Measurements from ENCODE around the gene CDV3.
"Not testable (repeated sequence)": the region's sequence is repeated elsewhere in the genome, so short reads cannot be mapped to it uniquely, and the experiment has no call there.

CDV3 gene, protein sequence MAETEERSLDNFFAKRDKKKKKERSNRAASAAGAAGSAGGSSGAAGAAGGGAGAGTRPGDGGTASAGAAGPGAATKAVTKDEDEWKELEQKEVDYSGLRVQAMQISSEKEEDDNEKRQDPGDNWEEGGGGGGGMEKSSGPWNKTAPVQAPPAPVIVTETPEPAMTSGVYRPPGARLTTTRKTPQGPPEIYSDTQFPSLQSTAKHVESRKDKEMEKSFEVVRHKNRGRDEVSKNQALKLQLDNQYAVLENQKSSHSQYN

DNA sequence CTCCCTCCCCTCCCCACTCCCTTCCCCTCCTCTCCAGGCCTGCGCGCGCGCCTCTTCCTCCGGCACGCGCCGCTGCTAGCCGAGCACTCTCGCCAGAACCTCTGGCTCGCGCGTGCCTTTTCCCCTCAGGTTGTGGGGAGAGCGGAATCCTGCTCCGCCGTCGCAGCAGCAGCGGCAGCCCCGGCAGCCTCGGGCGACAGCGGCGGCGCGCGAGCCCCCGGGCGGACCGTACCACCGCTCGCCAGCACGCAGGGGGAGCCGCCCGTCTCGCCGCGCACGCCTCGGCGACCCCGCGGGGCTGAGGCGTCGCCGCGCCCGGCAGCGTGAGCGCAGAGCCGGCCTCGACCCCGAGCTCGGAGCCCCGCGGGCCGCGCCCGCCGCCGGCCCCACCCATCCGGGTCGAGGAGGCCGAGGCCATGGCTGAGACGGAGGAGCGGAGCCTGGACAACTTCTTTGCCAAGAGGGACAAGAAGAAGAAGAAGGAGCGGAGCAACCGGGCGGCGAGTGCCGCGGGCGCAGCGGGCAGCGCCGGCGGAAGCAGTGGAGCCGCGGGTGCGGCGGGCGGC is at the start of gene CDV3:
Gene CDV3, plus strand, starts transcription at position 58 of the 566 bp plus-strand sequence. Its CDS starts 359 bp downstream, at position 417.
- no peak for DNase-seq

DNA sequence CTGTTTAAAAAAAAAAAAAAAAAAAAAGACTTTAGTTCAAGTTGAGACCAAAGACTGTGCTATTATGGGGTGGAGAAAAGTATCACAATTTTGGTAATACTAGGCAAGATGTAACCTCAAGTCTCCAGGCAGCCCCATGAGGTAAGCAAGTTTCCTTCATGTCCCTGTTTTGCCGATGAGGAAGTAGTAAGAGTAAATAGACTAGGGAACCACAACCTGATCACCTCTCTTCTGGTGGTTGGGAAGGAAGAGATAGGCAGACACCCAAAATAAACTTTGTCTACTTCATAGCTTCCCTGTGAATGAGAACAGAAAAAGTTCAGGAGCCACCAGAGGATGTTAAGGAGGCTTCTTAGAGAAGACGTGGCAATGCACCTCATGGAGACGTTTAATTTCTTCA is 49.7 kb upstream of the CDV3 start:
- DNase-seq: not testable (repeated sequence)

DNA sequence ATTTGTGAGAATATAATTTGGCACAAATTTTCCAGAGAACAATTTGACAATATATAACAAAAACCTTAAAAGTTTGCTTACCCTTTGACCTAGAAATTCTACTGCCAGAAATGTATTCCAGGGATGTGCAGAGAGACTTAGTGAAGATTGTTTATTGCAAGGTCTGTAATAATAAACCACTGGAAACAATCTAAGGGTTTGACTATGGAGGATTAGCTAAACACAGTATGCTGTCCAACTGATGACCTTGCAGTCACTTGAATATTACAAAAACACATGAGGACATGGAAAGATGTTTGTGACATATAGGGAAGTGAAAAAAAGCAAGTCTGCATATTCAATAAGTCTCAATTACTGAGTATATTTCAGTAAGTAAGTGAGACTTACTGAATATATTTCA is 48.1 kb upstream of the CDV3 start:
- no peak for DNase-seq

DNA sequence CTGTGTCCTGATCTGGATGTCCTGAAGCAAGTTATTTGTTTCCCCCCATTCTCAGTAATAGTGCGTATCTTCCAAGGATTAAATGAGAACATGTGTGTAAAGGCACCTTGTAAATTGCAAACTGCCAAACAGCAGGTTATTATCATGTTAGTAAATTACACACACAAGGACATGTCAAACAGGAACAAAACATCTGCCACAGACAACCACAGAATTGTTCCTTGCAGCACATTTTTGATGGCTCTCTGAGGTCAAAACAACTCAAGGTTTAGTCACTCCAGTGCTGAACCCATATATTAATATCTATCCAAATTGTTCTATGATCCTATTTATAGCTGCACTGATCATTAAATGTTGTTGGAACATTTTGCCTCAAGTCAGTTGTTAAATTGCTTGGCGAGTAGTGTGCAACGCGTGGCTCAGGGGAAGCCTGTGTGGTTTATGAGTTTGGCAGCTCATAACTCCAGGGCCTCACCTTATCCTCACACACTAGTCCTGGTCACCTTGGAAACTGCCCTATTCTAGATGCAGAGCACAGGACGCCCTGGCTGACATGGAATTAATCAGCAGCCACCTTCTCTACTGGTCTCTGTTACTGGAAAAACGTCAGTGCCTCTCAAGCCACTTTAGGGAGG is 46.3 kb upstream of the CDV3 start:
- DNase-seq: no peak

DNA sequence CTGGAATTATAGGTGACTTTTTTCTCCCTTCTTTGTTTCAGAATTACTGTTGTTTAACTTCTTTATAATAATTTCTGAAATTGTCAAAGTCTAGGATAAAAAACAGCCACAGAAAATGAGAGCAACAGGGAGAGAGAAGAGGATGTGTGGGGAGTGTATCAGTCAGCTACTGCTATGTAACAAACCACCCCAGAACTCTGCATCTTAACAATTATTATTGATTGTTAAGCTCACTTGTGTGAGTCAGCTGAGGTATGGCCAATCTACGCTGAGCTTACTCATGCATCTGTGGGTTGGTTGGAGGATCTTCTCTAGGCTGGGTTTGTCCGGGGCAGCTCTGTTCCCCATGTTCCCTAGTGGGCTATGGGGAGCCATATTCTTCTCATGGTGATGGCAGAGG is 43.7 kb upstream of the CDV3 start:
- DNase-seq: no peak

DNA sequence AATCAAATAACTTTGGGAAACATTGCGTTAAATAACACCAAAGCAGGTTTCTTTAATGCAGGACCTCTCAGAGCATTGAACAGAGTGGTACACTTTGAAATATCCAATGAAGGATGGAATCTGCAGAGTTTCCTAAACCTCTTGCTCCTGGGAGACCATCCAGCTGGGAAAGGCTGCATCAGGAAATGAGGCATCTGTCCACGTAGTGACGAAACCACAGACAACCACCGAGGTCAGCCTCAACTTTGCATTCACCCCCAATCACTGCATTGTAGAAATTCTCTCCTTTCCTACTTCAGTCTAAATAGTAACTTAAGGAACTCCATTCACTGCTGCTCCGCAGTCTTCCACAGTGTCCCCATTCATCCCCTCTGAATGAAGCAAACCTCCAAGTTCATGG is 41.5 kb upstream of the CDV3 start:
- no peak for DNase-seq

DNA sequence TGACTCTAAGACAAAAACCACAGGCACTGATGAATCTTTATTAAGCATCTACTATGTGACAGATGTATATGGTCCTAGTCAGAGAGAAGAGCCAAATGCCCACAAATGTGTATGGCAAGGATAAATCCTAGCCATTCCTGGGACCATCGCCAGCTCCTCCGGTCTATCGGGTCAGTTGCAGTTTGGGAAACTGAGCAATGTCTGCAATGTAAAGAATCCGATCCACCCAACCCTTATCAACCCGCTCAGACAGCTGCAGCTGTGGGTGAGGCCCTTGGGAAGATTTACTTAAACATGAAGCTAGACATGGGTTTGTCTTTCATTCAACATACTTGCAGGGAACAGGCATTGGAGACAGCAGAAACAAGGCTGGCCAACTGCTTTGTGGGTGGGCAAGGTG is 40.5 kb upstream of the CDV3 start:
- no peak for DNase-seq

DNA sequence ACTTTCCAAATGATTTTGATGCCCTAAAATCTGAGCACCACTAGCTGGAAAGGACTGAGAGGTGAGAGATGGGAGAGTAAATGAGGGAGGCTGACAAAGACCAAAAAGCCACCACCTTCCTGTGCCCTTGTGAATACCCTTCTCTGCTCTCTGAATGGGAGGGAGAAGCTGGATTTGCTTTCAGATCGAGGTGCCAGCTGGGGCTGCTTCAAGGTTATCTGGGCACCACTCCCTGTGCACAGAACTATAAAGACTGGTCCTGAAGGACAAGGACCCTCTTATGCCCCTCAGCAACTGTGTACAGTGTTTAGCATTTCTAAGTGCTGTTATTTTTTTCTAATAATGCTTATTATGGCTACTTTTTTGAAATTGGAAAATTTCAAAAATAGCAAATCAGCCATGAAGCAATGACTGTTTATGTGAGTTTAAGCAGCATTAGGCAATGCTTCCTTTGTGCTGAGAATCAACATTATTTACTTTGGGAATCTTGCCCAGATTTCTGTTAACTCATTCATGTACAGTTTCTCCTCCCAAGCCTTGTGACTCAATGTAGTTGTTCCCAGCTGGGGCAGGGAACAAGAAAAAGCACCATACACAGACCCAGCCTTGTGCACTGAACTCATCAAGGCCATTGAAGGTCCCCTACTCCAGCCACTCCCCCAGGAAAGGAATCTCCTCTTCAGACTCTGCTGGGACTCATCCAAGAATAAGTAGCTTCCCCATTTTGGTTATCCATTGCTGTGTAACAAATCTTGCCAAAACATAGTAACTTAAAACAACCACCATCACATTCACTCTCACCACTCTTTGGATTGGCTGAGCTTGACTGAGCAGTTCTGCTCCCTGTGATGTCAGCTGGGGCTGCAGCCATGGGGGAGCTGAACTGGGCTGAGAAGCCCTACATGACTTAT is 37.3 kb upstream of the CDV3 start:
- DNase-seq: no peak

DNA sequence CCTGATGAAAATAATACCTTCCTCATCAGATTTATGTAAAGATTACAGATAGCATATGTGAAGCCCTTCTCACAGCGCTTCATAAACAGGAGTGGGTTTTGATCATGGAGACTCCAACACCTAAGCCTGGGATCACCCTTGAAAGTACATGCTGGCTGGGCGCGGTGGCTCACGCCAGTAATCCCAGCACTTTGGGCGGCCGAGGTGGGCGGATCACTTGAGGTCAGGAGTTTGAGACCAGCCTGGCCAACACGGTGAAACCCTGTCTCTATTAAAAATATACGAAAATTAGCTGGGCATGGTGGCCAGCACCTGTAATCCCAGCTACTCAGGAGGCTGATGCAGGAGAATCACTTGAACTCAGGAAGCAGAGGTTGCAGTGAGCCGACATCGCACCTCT is 36.4 kb upstream of the CDV3 start:
- not testable (repeated sequence) for DNase-seq

DNA sequence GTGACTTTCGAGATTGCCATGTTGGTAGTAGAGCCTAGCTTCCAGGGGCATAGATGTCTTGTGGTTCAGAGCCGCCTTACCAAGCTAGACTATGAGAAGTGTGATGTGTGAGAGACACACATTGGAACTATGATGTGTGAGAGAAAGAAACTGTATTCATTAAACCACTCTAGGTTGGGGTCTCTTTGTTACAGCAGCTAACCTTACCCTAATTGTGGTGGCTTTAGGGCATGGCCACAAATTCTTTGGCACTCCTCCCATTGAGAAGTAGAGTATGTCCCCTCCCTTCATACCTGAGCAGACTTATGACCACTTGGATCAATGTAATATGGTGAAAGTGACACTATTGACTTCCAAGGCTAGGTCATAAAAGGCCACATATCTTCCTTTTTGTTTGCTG is 35.3 kb upstream of the CDV3 start:
- no peak for DNase-seq

DNA sequence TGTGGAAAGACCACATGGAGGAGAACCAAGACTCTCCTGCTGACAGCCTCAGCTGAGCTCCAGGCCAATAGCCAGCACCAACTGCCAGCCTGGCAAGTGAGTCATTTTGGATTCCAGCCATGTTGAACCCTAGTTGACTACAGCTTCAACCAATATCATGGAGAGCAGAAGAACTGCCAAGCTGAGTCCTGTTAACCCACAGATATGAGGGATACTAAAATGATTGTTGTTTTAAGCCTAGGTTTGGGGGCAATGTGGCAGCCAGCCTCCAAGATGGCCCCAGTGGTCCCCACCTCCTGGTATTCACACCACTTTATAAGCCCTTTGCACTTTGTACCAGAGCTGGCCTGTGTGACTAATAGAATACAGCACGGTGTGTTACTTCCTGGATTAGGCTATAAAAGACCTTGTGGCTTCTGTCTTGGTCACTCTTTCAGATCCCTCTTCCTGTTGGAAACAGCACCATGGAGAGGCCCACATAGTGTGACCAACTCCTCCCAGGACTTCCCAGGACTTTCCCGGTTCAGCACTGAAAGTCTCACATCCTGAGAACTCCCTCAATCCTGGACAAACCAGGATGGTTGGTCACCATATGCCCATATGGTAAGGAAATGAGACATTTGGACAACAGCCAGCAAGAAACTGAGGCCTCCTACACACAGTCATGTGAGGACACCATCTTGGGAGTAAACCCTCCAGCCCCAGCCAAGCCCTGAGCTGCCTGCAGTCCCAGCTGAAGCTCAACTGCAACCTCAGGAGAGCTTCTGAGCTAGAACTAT is 32.4 kb upstream of the CDV3 start:
- no peak for DNase-seq

DNA sequence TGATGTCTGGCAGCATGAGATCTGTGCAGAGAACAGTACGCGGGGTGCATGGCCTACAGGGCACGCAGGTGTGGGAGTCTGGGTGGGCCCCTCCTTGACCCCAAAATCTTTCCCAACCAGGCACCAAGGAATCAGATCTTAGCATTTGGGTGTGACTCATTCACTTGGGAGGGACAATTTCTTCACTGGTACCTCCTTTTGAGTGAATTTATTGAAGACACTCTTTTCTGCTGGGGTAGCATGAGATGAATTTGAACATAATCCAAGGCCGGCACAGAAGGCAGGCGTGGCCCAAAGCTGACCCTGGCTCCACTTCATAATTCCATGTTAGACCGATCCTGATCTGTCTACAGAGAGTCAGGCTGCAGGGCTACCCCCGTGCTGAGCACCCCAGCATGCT is 30.6 kb upstream of the CDV3 start:
- no peak for DNase-seq

DNA sequence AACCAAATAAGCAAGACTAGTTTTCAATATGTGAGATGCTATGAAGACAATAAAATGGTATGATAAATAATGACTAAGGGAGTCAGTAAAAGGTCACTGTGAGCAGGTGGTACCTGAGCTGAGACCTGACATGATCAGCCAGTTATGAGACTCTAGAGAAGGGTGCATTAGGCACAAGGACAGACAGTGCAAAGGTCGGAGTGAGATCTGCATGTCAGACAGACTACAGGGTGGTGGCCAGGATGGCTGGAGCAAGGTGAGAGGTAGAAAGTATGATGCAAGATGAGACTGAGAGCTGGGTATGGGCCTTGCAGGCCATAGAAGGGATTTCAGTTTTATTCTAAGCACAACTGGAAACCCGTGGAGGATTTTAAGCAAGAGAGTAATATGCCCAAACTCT is 28.5 kb upstream of the CDV3 start:
- DNase-seq: not testable (repeated sequence)

DNA sequence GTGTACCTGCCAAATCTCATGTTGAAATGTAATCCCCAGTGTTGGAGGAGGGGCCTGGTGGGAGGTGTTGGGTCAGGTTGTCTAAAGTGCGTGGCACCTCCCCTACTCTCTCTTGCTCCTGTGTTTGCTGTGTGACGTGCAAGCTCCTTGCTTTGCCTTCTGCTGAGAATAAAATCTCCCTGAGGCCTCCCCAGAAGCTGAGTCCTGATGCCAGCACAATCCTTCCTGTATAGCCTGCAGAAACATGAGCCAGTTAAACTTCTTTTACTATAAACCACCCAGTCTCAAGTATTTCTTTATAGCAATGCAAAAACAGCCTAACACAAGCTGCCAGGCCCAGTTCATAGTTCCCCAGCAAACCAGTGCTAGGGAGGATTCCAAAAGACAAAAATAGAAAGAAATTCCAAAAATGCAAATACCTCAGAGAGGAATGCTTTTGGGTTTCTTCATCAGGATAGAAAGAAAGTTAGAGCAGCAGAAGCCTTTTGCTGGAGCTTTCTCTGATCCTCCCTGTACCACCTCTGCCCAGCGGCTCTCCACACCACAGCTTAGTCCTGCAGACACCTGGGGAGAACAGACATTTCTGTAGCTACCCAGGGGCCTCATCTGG is 25.9 kb upstream of the CDV3 start:
- no peak for DNase-seq

DNA sequence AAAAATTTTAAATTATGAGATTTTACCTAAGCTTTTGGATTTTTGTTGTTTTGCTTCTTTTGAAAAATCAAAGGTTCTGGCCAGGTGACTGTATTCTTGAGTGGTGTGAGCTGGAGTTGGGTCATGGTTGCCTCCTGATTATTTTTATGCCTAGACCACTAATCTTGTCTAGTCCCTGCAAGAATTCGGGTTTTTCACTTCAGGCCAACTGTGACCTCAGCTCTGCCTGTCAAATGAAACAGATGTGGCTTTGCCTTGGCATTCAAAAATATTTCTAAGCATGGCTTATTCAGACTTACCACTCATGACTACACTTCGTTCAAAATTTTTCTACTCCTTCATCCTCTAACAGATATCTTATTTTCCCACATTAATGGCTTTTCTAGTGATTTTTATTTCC is 25.4 kb upstream of the CDV3 start:
- no peak for DNase-seq

DNA sequence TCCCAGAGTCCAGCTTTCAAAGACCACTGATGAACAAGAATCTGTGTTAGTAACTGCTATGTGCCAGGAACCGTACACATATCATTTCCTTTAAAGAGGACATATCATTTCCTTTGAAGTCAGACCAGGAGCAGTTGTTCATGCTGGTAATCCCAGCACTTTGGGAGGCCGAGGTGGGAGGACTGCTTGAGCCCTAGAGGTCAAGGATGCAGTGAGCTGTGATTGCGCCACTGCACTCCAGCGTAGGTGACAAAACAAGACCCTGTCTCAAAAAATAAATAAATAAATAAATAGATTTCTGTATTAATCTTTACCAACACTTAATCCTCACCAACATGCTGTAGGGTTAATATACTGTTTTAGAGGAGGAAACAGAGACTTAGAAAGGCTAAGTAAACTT is 23.9 kb upstream of the CDV3 start:
- no peak for DNase-seq

DNA sequence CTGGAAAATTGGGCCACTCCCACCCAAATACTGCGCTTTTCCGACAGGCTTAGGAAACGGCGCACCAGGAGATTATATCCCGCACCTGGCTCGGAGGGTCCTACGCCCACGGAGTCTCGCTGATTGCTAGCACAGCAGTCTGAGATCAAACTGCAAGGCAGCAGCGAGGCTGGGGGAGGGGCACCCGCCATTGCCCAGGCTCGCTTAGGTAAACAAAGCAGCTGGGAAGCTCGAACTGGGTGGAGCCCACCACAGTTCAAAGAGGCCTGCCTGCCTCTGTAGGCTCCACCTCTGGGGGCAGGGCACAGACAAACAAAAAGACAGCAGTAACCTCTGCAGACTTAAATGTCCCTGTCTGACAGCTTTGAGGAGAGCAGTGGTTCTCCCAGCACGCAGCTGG is 21.9 kb upstream of the CDV3 start:
- DNase-seq: not testable (repeated sequence)

DNA sequence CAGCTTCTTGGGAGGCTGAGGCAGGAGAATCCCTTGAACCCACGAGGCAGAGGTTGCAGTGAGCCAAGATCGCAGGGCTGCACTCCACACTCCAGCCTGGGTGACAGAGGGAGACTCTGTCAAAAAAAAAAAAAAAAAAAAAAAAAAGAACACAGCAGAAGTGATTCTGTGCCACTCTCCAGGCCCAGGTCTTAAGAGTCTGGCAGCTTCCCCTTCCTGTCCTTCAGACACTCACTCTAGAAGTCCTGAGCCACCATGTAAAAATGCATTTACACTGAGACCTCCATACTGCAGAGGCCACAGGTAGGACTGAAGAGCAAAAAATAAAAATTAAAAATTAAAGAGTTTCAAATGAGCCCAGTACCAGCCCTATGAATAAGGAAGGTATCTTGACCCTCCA is 11.8 kb upstream of the CDV3 start:
- no peak for DNase-seq

DNA sequence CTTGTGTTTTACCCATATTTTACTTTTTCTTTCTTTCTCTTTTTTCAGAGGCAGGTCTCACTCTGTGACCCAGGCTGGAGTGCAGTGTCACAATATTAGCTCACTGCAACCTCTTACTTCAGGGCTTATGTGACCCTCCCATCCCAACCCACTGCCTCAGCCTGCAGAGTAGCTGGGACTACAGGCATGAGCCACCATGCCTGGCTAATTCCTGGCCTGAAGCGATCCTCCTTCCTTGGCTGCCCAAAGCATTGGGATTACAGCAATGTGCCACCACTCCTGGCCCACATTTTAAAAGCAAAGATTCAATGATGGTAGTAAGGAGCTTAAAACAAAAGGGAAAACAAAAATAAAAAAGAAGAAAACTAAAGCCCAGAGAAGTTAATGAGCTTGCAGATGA is 11.1 kb upstream of the CDV3 start:
- DNase-seq: no peak

DNA sequence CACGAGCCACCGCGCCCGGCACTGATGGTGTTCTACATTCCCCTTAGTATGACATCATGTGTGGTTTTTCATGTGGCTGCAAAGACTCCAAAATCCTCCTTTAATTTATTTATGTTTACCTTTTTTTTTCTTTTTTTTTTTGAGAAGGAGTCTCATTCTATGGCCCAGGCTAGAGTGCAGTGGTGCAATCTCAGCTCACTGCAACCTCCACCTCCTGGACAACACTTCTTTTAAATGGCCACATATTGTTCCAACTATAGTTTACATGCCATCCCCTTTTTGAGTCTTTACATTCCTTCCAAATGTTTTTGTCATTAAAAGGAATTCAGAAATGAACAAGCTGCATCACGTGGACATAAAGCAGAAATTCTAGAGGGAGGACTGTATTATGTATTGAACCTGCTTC is 10.3 kb upstream of the CDV3 start:
- no peak for DNase-seq

DNA sequence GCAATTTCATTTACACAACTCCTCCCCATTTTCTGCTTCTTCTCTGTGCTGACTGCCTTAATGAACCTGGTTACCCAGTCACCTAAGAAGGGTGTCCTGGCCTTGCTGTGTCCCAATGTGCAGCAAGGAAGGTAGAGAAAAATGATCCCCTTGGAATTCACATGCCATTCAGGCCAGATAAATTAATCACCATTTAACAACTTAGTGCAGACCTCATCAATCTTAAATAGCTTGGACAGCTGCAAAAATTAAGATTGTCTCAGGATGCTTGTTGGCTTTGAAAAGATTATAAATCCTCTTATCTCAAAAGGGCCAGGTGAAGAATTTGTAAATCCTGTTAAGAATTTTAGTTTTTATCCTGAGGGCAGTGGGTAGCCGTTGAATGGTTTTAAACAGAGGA is 9.7 kb upstream of the CDV3 start:
- DNase-seq: no peak

DNA sequence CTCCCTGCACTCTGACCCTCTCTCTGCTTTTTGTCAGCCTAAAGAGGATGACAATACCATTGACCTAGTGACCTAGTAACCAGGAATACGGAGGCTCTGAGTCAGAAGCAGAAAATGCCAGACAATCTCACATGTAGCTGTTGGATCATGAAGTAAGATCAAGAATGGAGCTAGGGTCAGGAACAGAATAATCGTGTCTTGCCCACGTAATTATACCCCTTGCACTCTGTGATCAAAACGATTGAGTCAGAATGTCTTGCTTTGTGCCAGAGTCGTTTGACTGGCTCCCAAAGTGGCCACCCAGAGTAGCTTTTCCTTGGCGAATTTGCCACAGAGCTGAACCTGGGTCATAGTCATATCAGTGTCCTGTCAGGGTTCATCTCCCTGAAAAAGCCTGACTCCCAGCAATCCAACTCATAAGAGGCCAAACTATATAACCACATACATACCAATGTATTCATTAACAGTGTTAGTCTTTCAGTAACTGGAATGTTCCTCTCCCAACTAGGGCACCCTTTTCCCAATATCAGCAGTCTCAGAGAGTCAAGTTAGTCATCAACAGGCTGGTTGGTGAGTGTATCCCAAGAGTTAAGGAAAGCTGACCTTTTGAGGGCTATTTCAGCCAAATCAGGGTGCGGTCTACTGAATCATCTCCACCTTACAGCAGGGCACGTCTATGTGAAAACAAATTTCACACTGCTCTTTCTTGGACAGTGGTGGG is 5.0 kb upstream of the CDV3 start:
- DNase-seq: no peak
